A172 (cell line): ENCODE measurements around the gene INPP5B. TPM values are rescaled to one million over a fixed set of nuclear protein-coding genes. Genes with fewer than 3 reads are reported as not detected.

Experiments used
- DNase-seq: peaks from one replicate; pipeline ENCODE4 v3.0.0-alpha.2; 2015; ENCODE audit warnings: low spot score
- total RNA-seq: library from RNA; depleted of rRNA; stranded (reverse); fragments of >200 nt; shearing (Covaris generic); gene quantifications from 2 replicates; pipeline ENCODE4 v1.2.3, GENCODE V29; 2014; rRNA removed

INPP5B gene
- total RNA-seq, 1 experiment from 2014 or later = 9.1 TPM

- no peak for DNase-seq
These were observed 106.1 kb downstream of the INPP5B start for GRCh38 chr1:37840711-37841110.

GRCh38 chr1:37839676-37840075 lies 107.2 kb downstream of the INPP5B start:
- no peak for DNase-seq

- no peak for DNase-seq
These were observed 110.1 kb downstream of the INPP5B start for GRCh38 chr1:37836788-37837187.

GRCh38 chr1:37831809-37832208 lies 115.0 kb downstream of the INPP5B start:
- DNase-seq = no peak

- no peak for DNase-seq
These were observed 115.7 kb downstream of the INPP5B start for GRCh38 chr1:37831109-37831508.

- DNase-seq = no peak
These were observed 118.3 kb downstream of the INPP5B start for GRCh38 chr1:37828410-37829074.

DNA sequence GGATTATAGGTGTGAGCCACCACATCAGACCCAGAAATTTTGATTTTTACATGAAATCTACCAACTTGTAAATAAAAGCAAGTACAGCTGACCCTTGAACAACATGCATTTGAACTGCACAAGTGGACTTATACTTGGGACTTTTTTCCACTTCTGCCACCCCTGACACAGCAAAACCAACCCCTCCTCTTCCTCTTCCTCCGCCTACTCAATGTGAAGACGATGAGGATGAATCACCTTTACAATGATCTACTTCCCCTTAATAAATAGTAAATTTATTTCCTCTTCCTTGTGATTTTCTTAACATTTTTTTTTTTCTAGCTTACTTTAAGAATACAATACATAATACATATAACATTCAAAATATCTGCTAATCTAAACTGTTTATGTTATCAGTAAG lies 121.3 kb downstream of the INPP5B start:
- DNase-seq = no peak

DNA sequence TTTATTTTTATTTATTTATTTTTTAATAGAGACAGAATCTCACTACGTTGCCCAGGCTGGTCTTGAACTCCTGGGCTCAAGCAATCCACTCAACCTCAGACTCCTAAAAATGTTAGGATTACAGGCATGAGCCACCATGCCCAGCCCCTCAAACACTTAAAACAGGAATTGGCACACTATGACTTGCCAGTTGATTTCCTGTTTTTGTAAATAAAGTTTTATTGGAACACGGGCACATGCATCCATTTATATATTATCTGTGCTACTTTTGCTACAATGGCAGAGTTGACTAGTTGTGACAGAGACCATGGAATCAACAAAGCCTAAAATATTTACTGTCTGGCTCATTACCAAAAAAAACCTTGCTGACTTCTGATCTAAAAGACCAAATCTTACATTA lies 122.9 kb downstream of the INPP5B start:
- no peak for DNase-seq

GRCh38 chr1:37822906-37823815 lies 123.7 kb downstream of the INPP5B start:
- DNase-seq = no peak

DNA sequence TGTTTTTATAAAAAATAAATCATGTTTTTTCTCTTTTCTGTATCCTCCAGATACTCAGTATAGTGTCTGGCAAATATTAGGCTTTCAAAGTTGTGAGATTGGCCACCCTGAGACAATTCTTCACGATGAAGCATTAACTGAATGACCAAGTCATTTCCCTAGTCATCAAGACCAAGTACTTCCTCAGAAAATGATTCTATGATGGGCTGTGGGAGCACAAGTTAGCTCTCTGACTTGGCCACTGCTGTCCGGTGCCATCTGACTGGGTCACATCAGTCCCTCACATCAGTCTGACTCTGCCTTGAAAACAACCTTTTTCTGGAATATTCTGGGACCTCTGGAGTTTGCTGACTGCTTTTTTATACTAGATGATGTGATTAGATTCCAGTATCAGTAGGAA lies 125.4 kb downstream of the INPP5B start:
- DNase-seq = no peak

DNA sequence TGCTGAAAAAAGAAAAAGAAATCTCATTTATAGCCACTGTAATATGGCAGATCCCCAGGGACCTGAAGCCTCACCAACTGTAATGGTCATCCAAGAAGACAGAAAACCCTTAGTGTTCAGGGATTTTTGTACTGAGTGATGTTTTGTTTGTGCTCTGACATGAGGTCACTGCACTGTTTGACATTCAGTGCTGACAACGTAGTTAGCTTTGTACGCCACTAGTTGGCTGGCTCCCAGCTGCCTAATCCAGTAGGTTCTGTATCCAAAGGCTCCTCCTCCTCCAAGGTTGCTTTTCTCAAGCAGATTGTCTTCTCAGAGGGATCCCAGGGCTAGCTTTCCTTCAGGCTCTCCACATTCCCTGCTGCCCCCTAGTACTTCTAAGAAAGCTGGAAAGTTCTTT lies 129.4 kb downstream of the INPP5B start:
- no peak for DNase-seq

- DNase-seq = no peak
These were observed 132.6 kb downstream of the INPP5B start for GRCh38 chr1:37814252-37814651.

DNA sequence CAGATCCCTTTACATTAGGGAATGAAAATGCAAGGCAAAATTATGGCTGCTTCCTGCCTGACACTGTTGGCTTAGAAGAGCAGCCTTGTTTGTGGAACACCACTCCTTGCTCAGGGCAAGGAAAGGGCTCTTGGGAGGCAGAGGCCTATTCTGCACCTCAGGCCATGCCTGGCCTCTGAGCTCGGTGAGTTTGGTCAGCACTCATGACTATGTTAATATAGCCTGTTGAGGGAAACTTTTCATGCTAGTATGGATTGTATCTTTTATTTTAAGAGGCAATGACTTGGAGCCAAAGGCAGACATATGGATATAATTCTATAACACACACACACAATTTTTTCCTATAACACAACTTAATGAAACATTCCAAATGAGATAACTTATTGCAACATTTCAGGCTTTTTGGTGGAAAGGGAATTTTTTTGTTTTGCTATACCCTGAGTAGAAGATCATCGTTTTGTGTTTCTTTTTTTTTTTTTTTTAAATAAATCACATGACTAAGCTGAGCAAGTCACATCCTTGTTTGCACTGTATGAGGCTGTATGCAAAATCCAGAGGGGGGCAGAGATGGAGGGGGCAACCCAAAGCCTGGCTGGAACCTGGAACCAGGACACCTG lies 133.2 kb downstream of the INPP5B start:
- no peak for DNase-seq

GRCh38 chr1:37811027-37811655 lies 135.7 kb downstream of the INPP5B start:
- peak; percentile 64 for DNase-seq

Other genes starting within 250 kb of the INPP5B start
- gene EPHA10, start 181.9 kb downstream of the INPP5B start, total RNA-seq = not detected in 2 replicates
- gene MANEAL, start 153.2 kb downstream of the INPP5B start, total RNA-seq = 13.2 and 13.9 TPM in 2 replicates
- gene C1orf122, start 139.3 kb downstream of the INPP5B start, total RNA-seq = 22.9 and 34.6 TPM in 2 replicates
- 30.6 and 39.5 TPM in 2 replicates for gene YRDC, start 138.8 kb downstream of the INPP5B start, total RNA-seq
- 0.69 and 3.2 TPM in 2 replicates for gene MTF1, start 87.5 kb downstream of the INPP5B start, total RNA-seq
- 77.4 and 117 TPM in 2 replicates for gene SF3A3, start 43.0 kb upstream of the INPP5B start, total RNA-seq
- gene FHL3, start 58.5 kb upstream of the INPP5B start, total RNA-seq = 14.8 and 23.1 TPM in 2 replicates
- 69.8 and 102 TPM in 2 replicates for gene UTP11, start 65.7 kb upstream of the INPP5B start, total RNA-seq
- gene POU3F1, start 99.7 kb upstream of the INPP5B start, total RNA-seq = 0.41 TPM in 1 of 2 replicates, not detected in the other